Measurements from ENCODE around the gene KIRREL1. TPM values are rescaled to one million over a fixed set of nuclear protein-coding genes. Genes with fewer than 3 reads are reported as not detected.

KIRREL1 gene
- total RNA-seq, 1 experiment from 2014 or later = 211 TPM

DNA sequence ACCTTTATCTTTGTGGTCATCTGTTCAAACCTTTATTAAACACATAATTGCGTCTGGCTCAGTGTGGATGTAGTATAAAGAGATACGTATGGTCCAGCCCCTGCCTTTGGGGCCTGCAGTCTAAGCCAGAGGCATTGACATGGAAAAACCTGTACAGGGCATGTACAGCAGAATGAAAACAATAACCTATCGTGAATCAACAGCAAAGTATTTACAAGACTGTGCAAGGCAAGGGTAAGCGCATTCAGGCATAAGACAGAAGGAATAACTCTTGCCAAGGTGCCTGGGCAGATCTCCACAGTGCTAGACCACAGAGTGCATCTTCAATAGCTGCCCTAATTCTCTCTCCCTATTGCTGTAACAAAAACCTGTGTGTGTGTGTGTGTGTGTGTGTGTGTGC is 35.5 kb downstream of the KIRREL1 start:
- no peaks in the 10 kb centered on the region for H3K9me3 ChIP-seq (ENCODE audit: low read depth, low read length, poor library complexity, severe bottlenecking)
- H3K36me3 ChIP-seq (ENCODE audit: insufficient read depth, low read length, poor library complexity, severe bottlenecking) = peaks cover 48% of the 10 kb centered on the region
- H3K4me1 ChIP-seq (ENCODE audit: insufficient read depth, low read length, poor library complexity, severe bottlenecking) = peaks cover 17% of the 10 kb centered on the region
- no peak for TF ChIP-seq EZH2 (IDR thresholded peaks at IDR 0.05; ENCODE audit: borderline replicate concordance, low read depth, low read length, poor library complexity, severe bottlenecking)
- TF ChIP-seq, protein P1, sequence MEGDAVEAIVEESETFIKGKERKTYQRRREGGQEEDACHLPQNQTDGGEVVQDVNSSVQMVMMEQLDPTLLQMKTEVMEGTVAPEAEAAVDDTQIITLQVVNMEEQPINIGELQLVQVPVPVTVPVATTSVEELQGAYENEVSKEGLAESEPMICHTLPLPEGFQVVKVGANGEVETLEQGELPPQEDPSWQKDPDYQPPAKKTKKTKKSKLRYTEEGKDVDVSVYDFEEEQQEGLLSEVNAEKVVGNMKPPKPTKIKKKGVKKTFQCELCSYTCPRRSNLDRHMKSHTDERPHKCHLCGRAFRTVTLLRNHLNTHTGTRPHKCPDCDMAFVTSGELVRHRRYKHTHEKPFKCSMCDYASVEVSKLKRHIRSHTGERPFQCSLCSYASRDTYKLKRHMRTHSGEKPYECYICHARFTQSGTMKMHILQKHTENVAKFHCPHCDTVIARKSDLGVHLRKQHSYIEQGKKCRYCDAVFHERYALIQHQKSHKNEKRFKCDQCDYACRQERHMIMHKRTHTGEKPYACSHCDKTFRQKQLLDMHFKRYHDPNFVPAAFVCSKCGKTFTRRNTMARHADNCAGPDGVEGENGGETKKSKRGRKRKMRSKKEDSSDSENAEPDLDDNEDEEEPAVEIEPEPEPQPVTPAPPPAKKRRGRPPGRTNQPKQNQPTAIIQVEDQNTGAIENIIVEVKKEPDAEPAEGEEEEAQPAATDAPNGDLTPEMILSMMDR (conservative IDR thresholded peaks at IDR 0.05; ENCODE audit: low read depth, low read length) = no peak
- H3K27ac ChIP-seq (ENCODE audit: low read depth, low read length, poor library complexity, severe bottlenecking) = no peak overlapping the region
- ChIA-PET POLR2A (ENCODE audit: low non-redundant PET) (no interaction called here), CTCF (interaction anchor here (0.5 kb wide), 1 partner anchor 8 kb away, joined by 3 read pairs; no protein-coding TSS in a partner anchor)
- no peaks in the 10 kb centered on the region for H3K27me3 ChIP-seq (replicated peaks; ENCODE audit: insufficient read depth, low read depth, low read length, poor library complexity)
- no peak for DNase-seq (ENCODE audit: low spot score)
- no TSS peak for BruUV-seq (replicated peaks)
- intact Hi-C loops (cut with micrococcal nuclease; ENCODE audit: unreplicated experiment) = no loop called here
- no peak overlapping the region for H3K4me3 ChIP-seq (ENCODE audit: low read depth, low read length, poor library complexity, severe bottlenecking)

DNA sequence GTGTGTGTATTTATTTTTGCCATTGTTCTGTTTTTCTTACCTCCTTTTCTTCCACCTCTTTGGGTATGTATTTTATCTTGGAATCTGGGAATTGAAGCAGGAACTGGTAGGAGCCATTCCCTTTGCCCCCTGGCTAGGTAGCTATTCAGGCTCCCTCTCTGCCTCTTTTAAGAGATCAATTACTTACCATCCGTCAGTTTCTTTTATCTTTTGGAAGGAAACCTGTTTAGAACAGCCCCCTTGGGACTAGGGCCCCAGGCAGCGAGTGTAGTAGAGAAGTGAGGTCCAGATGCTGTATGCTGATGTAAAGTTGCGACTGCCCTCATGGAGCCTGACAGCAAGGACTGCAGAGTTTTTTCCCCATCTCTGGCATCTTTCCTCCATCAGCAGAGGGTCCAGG is 41.6 kb downstream of the KIRREL1 start:
- ChIA-PET POLR2A (ENCODE audit: low non-redundant PET) (interaction anchor here (0.6 kb wide), 2 partner anchors 21 to 1535 kb away, joined by 4 to 6 read pairs; partner anchors contain the start of gene MEF2D), CTCF (no interaction called here)
- Histone ChIP-seq H3K4me1 (ENCODE audit: insufficient read depth, low read length, poor library complexity, severe bottlenecking) (peaks cover 59% of the 10 kb centered on the region), H3K36me3 (ENCODE audit: insufficient read depth, low read length, poor library complexity, severe bottlenecking) (peaks cover 26% of the 10 kb centered on the region), H3K9me3 (ENCODE audit: low read depth, low read length, poor library complexity, severe bottlenecking) (no peaks in the 10 kb centered on the region), H3K27ac (ENCODE audit: low read depth, low read length, poor library complexity, severe bottlenecking) (peak overlapping the region; percentile 58), H3K27me3 (replicated peaks; ENCODE audit: insufficient read depth, low read depth, low read length, poor library complexity) (no peaks in the 10 kb centered on the region), H3K4me3 (ENCODE audit: low read depth, low read length, poor library complexity, severe bottlenecking) (no peak overlapping the region)
- BruUV-seq (replicated peaks) = no TSS peak
- intact Hi-C loops (cut with micrococcal nuclease; ENCODE audit: unreplicated experiment) = loop anchor here (2.0 kb wide), 1 partner anchor 66 kb away; no protein-coding TSS in a partner anchor
- TF ChIP-seq, protein P1 (conservative IDR thresholded peaks at IDR 0.05; ENCODE audit: low read depth, low read length) = no peak
- no peak for TF ChIP-seq EZH2 (IDR thresholded peaks at IDR 0.05; ENCODE audit: borderline replicate concordance, low read depth, low read length, poor library complexity, severe bottlenecking)
- peak; percentile 50 for DNase-seq (ENCODE audit: low spot score)

DNA sequence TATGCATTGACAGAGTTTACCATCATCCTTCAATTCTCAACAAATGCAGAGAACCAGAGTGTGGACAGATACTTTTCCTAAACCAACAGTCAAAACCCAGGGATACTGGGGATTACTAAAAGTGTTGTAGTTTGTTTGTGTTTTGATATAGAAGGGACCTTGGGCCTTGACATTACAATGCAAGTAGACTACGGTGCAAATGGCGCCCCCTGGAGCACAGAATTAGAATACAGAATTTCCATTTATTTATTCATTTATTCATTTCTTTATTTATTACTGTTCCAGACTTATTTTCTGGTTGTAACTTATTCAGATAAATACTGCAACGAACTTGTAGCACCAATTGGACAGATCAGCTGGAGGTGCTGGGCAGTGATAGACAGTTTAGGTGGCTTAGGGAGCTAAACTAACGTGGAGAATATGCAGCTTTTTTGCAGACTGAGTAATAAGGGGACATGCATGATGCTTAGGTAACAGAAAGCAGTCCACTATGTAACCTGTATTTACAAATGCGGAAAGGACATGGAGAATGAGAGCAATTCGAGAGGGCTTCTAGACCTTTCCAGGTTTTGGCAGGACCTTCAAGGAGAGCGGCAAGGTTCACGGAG is 42.6 kb downstream of the KIRREL1 start:
- intact Hi-C loops (cut with micrococcal nuclease; ENCODE audit: unreplicated experiment) = loop anchor here (1.0 to 2.0 kb wide), 2 partner anchors 44 to 67 kb away; no protein-coding TSS in a partner anchor
- TF ChIP-seq, protein P1 (conservative IDR thresholded peaks at IDR 0.05; ENCODE audit: low read depth, low read length) = peak; percentile 89
- TF ChIP-seq EZH2 (IDR thresholded peaks at IDR 0.05; ENCODE audit: borderline replicate concordance, low read depth, low read length, poor library complexity, severe bottlenecking) = no peak
- H3K9me3 ChIP-seq (ENCODE audit: low read depth, low read length, poor library complexity, severe bottlenecking) = no peaks in the 10 kb centered on the region
- no peaks in the 10 kb centered on the region for H3K27me3 ChIP-seq (replicated peaks; ENCODE audit: insufficient read depth, low read depth, low read length, poor library complexity)
- ChIA-PET POLR2A (ENCODE audit: low non-redundant PET) (no interaction called here), CTCF (interaction anchor here (2.8 kb wide), 1 partner anchor 44 kb away, joined by 24 read pairs; no protein-coding TSS in a partner anchor)
- peaks cover 59% of the 10 kb centered on the region for H3K4me1 ChIP-seq (ENCODE audit: insufficient read depth, low read length, poor library complexity, severe bottlenecking)
- peak; percentile 72 for DNase-seq (ENCODE audit: low spot score)
- H3K27ac ChIP-seq (ENCODE audit: low read depth, low read length, poor library complexity, severe bottlenecking) = no peak overlapping the region
- no TSS peak for BruUV-seq (replicated peaks)
- H3K36me3 ChIP-seq (ENCODE audit: insufficient read depth, low read length, poor library complexity, severe bottlenecking) = peaks cover 22% of the 10 kb centered on the region
- H3K4me3 ChIP-seq (ENCODE audit: low read depth, low read length, poor library complexity, severe bottlenecking) = no peak overlapping the region
